Osteocyte (in vitro differentiated cells): ENCODE results near the gene CYTH4. TPM values are rescaled to one million over a fixed set of nuclear protein-coding genes. Genes with fewer than 3 reads are reported as not detected.
A peak's percentile ranks its signal among the peaks of the same experiment; 100 is the strongest.

Experiments used
- DNase-seq: peaks from one replicate; pipeline ENCODE4 v3.0.0; 2021; ENCODE audit warnings: mixed read lengths; ENCODE audit not compliant: unreplicated experiment; ENCODE audit errors: extremely low spot score
- H3K27ac Mint-ChIP-seq: one replicate; pipeline ENCODE4 v1.8.0; 2021; ENCODE audit warnings: mild to moderate bottlenecking, mixed read lengths; ENCODE audit not compliant: unreplicated experiment
- H3K27me3 Mint-ChIP-seq: one replicate; pipeline ENCODE4 v1.8.0; 2021; ENCODE audit warnings: mixed read lengths; ENCODE audit not compliant: unreplicated experiment
- H3K36me3 Mint-ChIP-seq: one replicate; pipeline ENCODE4 v1.8.0; 2021; ENCODE audit warnings: mixed read lengths; ENCODE audit not compliant: unreplicated experiment
- H3K4me1 Mint-ChIP-seq: one replicate; pipeline ENCODE4 v1.8.0; 2021; ENCODE audit warnings: mixed read lengths; ENCODE audit not compliant: unreplicated experiment
- H3K4me3 Mint-ChIP-seq: one replicate; pipeline ENCODE4 v1.8.0; 2021; ENCODE audit warnings: mild to moderate bottlenecking, moderate library complexity, mixed read lengths; ENCODE audit not compliant: unreplicated experiment
- H3K9me3 Mint-ChIP-seq: one replicate; pipeline ENCODE4 v1.8.0; 2021; ENCODE audit warnings: mixed read lengths; ENCODE audit not compliant: unreplicated experiment
- total RNA-seq: library from RNA; stranded (reverse); gene quantifications from 2 replicates; pipeline ENCODE4 v1.2.1, GENCODE V29; 2021
- TF ChIP-seq, protein P1 (sequence below): fragments of 200-600 bp; sonication (generic); IDR thresholded peaks from 2 replicates; pipeline ENCODE4 v1.5.0; 2021; ENCODE audit warnings: antibody characterized with exemption, mild to moderate bottlenecking, moderate library complexity

Gene CYTH4
- total RNA-seq, 1 donor from 2014 or later = not detected

DNA sequence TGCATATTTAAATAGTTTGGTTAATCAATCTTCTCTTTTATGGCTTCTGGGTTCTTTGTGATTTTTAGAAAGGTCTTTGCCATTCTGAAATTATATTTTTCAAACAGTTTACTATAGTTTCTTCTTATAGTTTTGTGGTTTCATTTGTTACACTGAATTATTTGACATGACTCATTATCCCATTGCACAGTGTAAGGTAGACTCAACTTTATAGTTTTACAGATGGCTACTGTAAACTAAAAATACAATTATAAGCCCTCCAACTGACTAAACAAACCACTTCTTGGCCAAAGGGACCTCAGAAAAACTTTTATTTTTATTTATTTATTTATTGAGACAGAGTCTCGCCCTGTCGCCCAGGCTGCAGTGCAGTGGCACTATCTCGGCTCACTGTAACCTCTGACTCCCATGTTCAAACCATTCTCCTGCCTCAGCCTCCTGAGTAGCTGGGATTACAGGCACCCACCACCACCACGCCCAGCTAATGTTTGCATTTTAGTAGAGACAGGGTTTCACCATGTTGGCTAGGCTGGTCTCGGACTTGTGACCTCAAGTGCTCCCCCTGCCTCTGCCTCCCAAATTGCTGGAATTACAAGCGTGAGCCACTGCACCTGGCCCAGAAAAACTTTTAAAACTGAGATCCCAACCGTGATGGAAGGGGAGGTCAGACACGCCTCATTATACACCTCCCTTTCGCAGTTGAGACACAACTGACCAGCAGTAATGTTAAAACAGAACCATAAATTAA is 24.1 kb upstream of the CYTH4 start:
- no peak for DNase-seq
- no peak overlapping the region for H3K27ac Mint-ChIP-seq
- H3K9me3 Mint-ChIP-seq = no peaks in the 10 kb centered on the region

DNA sequence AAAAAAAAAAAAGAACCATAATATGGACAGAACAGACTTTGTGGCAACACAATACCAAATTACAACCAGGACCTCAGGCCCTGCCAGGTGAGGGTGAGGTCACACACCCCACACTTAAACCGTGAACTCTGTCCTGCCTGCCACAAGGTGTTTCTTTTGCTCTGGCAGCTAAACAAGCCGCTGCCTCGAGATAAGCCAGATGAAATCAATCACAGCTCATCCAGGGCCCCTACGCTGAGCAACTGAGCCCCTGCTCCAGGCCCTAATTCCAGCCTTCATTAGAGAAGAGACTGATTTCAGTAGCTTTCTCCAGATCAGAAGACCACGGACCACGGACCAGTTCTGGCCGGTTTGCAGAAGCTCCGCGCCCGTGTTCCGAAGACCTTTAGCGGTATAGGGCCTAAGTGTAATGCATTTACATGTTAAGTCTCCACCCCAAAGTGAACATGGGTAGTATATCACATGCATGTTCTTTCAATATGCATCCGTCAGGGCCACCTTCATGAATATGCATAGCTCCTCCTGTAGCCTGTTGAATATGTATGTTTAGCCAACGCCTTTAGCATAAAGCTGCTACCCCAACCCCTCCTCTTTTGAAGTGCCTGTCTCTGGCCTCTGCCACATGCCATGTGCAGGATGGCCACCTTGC is 23.4 kb upstream of the CYTH4 start:
- Mint-ChIP-seq H3K4me1 (peaks cover 14% of the 10 kb centered on the region), H3K27me3 (peaks cover 33% of the 10 kb centered on the region), H3K27ac (no peak overlapping the region), H3K9me3 (no peaks in the 10 kb centered on the region), H3K36me3 (no peaks in the 10 kb centered on the region), H3K4me3 (no peak overlapping the region)
- TF ChIP-seq, protein P1, sequence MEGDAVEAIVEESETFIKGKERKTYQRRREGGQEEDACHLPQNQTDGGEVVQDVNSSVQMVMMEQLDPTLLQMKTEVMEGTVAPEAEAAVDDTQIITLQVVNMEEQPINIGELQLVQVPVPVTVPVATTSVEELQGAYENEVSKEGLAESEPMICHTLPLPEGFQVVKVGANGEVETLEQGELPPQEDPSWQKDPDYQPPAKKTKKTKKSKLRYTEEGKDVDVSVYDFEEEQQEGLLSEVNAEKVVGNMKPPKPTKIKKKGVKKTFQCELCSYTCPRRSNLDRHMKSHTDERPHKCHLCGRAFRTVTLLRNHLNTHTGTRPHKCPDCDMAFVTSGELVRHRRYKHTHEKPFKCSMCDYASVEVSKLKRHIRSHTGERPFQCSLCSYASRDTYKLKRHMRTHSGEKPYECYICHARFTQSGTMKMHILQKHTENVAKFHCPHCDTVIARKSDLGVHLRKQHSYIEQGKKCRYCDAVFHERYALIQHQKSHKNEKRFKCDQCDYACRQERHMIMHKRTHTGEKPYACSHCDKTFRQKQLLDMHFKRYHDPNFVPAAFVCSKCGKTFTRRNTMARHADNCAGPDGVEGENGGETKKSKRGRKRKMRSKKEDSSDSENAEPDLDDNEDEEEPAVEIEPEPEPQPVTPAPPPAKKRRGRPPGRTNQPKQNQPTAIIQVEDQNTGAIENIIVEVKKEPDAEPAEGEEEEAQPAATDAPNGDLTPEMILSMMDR = no peak
- DNase-seq = no peak

More for the DNA sequence above, 24.1 kb upstream of the CYTH4 start:
- Mint-ChIP-seq H3K4me1 (peaks cover 14% of the 10 kb centered on the region), H3K27me3 (peaks cover 37% of the 10 kb centered on the region), H3K36me3 (no peaks in the 10 kb centered on the region), H3K4me3 (no peak overlapping the region)
- TF ChIP-seq, protein P1 = no peak

DNA sequence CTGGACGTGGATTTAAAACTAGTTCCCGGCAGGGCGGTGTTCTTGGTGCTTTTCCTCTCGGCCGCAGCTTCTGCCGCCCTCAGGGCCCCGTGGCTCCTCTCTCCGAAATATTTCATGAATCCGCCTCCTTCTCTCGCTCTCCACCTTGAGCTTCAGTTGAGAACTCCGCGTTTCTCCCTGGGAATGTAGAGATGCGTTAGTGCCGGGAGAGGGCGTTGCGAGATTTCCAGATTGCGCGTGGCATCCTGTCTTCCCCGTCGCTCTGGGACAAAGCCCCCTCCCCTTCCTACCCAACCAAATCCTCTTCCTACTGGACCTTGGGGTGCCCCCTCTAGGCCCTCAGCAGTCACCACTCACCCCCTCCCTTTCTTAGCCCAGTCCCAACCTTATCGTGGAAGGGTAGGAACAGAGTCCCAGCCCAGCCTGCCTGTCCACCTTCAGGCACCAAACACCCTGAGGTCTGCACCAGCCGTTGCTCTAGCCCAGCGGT is 22.7 kb upstream of the CYTH4 start:
- peaks cover 2% of the 10 kb centered on the region for H3K9me3 Mint-ChIP-seq
- no peaks in the 10 kb centered on the region for H3K36me3 Mint-ChIP-seq
- TF ChIP-seq, protein P1 = peak; percentile 66
- peak overlapping the region; percentile 11 for H3K4me3 Mint-ChIP-seq
- no peak overlapping the region for H3K27ac Mint-ChIP-seq
- H3K27me3 Mint-ChIP-seq = peaks cover 33% of the 10 kb centered on the region
- no peak for DNase-seq
- peaks cover 11% of the 10 kb centered on the region for H3K4me1 Mint-ChIP-seq

DNA sequence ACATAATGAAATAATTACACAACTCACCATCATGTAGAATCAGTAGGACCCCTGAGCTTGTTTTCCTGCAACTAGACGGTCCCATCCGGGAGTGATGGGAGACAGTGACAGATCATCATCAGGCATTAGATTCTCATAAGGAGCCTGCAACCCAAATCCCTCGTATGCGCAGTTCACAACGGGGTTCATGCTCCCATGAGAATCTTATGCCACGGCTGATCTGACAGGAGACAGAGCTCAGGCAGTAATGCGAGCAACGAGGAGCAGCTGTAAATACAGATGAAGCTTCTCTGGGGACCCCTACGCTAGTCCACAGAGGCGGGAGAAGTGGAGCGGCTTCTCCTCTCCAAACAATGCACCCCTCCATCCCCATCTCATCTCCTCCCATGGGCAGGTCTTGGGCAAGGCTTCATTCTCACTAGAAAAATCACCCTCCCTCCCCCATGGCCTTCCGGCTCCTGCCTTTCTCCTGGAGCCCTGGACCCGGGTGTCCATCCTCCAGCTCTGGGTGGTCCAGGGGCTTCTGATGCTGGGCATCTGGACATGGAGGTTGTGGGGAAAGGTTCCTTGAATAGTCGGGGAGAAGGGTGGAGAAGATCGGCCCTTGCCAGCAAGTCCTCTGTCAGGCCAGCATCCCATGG is 22.0 kb upstream of the CYTH4 start:
- Mint-ChIP-seq H3K4me1 (peaks cover 10% of the 10 kb centered on the region), H3K36me3 (no peaks in the 10 kb centered on the region), H3K27me3 (peaks cover 29% of the 10 kb centered on the region), H3K4me3 (no peak overlapping the region), H3K27ac (no peak overlapping the region), H3K9me3 (peaks cover 5% of the 10 kb centered on the region)
- TF ChIP-seq, protein P1 = no peak
- DNase-seq = no peak

DNA sequence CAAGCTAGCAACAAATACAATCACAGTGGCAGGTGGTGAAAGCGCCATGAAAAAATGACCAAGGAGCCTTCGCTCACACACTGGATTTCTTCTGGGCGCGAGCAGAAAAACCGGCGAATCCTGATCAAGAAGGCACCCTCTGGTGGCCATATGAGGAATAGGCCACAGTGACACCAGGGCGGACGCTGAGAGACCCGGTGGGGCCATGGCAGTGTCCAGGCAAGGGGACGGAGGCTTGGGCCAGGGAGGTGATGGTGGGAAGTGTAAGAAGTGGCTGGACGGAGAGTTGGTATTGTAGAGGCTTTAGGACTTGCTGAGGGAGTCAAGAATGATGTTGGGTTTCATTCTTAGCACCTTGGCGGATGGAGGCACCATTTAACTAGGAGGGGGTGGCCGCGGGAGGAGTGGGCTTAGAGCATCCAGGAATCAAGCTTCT is 21.4 kb upstream of the CYTH4 start:
- Mint-ChIP-seq H3K4me1 (peaks cover 10% of the 10 kb centered on the region), H3K36me3 (no peaks in the 10 kb centered on the region), H3K27me3 (peaks cover 22% of the 10 kb centered on the region), H3K27ac (no peak overlapping the region), H3K4me3 (no peak overlapping the region), H3K9me3 (peaks cover 5% of the 10 kb centered on the region)
- TF ChIP-seq, protein P1 = peak; percentile 90
- DNase-seq = no peak
